ENCODE data around the gene SOX11.

The SOX11 gene

GRCh38 chr2:5699963-5700362 is 7.8 kb downstream of the SOX11 start:
- Histone ChIP-seq H3K4me1 (ENCODE audit: control insufficient read depth, insufficient read depth, low read length) (peaks cover 1% of the 10 kb centered on the region; the same call in 1 of the 2 replicates), H3K27ac (ENCODE audit: low read length) (no peak overlapping the region), H3K9me3 (ENCODE audit: control insufficient read depth, insufficient read depth, low read length) (no peaks in the 10 kb centered on the region), H3K4me3 (ENCODE audit: low read length) (no peak overlapping the region), H3K27me3 (ENCODE audit: control insufficient read depth, insufficient read depth, low read length) (no peaks in the 10 kb centered on the region), H3K36me3 (ENCODE audit: control insufficient read depth, insufficient read depth, low read length) (no peaks in the 10 kb centered on the region)
- no CpG with 5 or more reads among the region's 4 CpGs for WGBS (ENCODE audit: insufficient coverage, insufficient read length)
- DNase-seq (ENCODE audit: low read depth, low spot score), result no peak

GRCh38 chr2:5700551-5700950 is 8.4 kb downstream of the SOX11 start:
- Histone ChIP-seq H3K4me3 (ENCODE audit: low read length) (no peak overlapping the region), H3K36me3 (ENCODE audit: control insufficient read depth, insufficient read depth, low read length) (no peaks in the 10 kb centered on the region), H3K9me3 (ENCODE audit: control insufficient read depth, insufficient read depth, low read length) (no peaks in the 10 kb centered on the region), H3K4me1 (ENCODE audit: control insufficient read depth, insufficient read depth, low read length) (peaks cover 1% of the 10 kb centered on the region; the same call in 1 of the 2 replicates), H3K27me3 (ENCODE audit: control insufficient read depth, insufficient read depth, low read length) (no peaks in the 10 kb centered on the region), H3K27ac (ENCODE audit: low read length) (no peak overlapping the region)
- no CpG with 5 or more reads among the region's 5 CpGs for WGBS (ENCODE audit: insufficient coverage, insufficient read length)
- no peak for DNase-seq (ENCODE audit: low read depth, low spot score)

- H3K9me3 ChIP-seq (ENCODE audit: control insufficient read depth, insufficient read depth, low read length), result no peaks in the 10 kb centered on the region
- WGBS (ENCODE audit: insufficient coverage, insufficient read length), result no CpG with 5 or more reads among the region's 3 CpGs
- peaks cover 1% of the 10 kb centered on the region; the same call in 1 of the 2 replicates for H3K4me1 ChIP-seq (ENCODE audit: control insufficient read depth, insufficient read depth, low read length)
- DNase-seq (ENCODE audit: low read depth, low spot score), result no peak
- H3K27me3 ChIP-seq (ENCODE audit: control insufficient read depth, insufficient read depth, low read length), result no peaks in the 10 kb centered on the region
- no peaks in the 10 kb centered on the region for H3K36me3 ChIP-seq (ENCODE audit: control insufficient read depth, insufficient read depth, low read length)
- no peak overlapping the region for H3K27ac ChIP-seq (ENCODE audit: low read length)
- H3K4me3 ChIP-seq (ENCODE audit: low read length), result no peak overlapping the region
Measured at GRCh38 chr2:5701266-5701665, 9.1 kb downstream of the SOX11 start.

- Histone ChIP-seq H3K27me3 (ENCODE audit: control insufficient read depth, insufficient read depth, low read length) (no peaks in the 10 kb centered on the region), H3K9me3 (ENCODE audit: control insufficient read depth, insufficient read depth, low read length) (no peaks in the 10 kb centered on the region), H3K36me3 (ENCODE audit: control insufficient read depth, insufficient read depth, low read length) (no peaks in the 10 kb centered on the region), H3K4me3 (ENCODE audit: low read length) (no peak overlapping the region), H3K4me1 (ENCODE audit: control insufficient read depth, insufficient read depth, low read length) (peaks cover 1% of the 10 kb centered on the region; the same call in 1 of the 2 replicates), H3K27ac (ENCODE audit: low read length) (no peak overlapping the region)
- no peak for DNase-seq (ENCODE audit: low read depth, low spot score)
- no CpG with 5 or more reads among the region's 2 CpGs for WGBS (ENCODE audit: insufficient coverage, insufficient read length)
Measured at GRCh38 chr2:5703166-5703565, 11.0 kb downstream of the SOX11 start.

GRCh38 chr2:5705490-5705889 is 13.3 kb downstream of the SOX11 start:
- H3K4me3 ChIP-seq (ENCODE audit: low read length), result no peak overlapping the region
- no peaks in the 10 kb centered on the region for H3K9me3 ChIP-seq (ENCODE audit: control insufficient read depth, insufficient read depth, low read length)
- H3K4me1 ChIP-seq (ENCODE audit: control insufficient read depth, insufficient read depth, low read length), result peaks cover 1% of the 10 kb centered on the region; the same call in 1 of the 2 replicates
- no peak for DNase-seq (ENCODE audit: low read depth, low spot score)
- H3K27ac ChIP-seq (ENCODE audit: low read length), result no peak overlapping the region
- no peaks in the 10 kb centered on the region for H3K27me3 ChIP-seq (ENCODE audit: control insufficient read depth, insufficient read depth, low read length)
- H3K36me3 ChIP-seq (ENCODE audit: control insufficient read depth, insufficient read depth, low read length), result no peaks in the 10 kb centered on the region
- no CpG with 5 or more reads among the region's 4 CpGs for WGBS (ENCODE audit: insufficient coverage, insufficient read length)

- Histone ChIP-seq H3K4me3 (ENCODE audit: low read length) (no peak overlapping the region), H3K27me3 (ENCODE audit: control insufficient read depth, insufficient read depth, low read length) (no peaks in the 10 kb centered on the region), H3K27ac (ENCODE audit: low read length) (no peak overlapping the region), H3K4me1 (ENCODE audit: control insufficient read depth, insufficient read depth, low read length) (no peaks in the 10 kb centered on the region), H3K9me3 (ENCODE audit: control insufficient read depth, insufficient read depth, low read length) (no peaks in the 10 kb centered on the region), H3K36me3 (ENCODE audit: control insufficient read depth, insufficient read depth, low read length) (no peaks in the 10 kb centered on the region)
- DNase-seq (ENCODE audit: low read depth, low spot score), result no peak
- WGBS (ENCODE audit: insufficient coverage, insufficient read length), result no CpG with 5 or more reads among the region's 56 CpGs
Measured at GRCh38 chr2:5706717-5707455, 14.7 kb downstream of the SOX11 start.

- Histone ChIP-seq H3K27me3 (ENCODE audit: control insufficient read depth, insufficient read depth, low read length) (no peaks in the 10 kb centered on the region), H3K27ac (ENCODE audit: low read length) (no peak overlapping the region), H3K4me3 (ENCODE audit: low read length) (no peak overlapping the region), H3K36me3 (ENCODE audit: control insufficient read depth, insufficient read depth, low read length) (no peaks in the 10 kb centered on the region), H3K4me1 (ENCODE audit: control insufficient read depth, insufficient read depth, low read length) (no peaks in the 10 kb centered on the region), H3K9me3 (ENCODE audit: control insufficient read depth, insufficient read depth, low read length) (no peaks in the 10 kb centered on the region)
- no peak for DNase-seq (ENCODE audit: low read depth, low spot score)
- WGBS (ENCODE audit: insufficient coverage, insufficient read length), result no CpG with 5 or more reads among the region's 6 CpGs
Measured at GRCh38 chr2:5710615-5711014, 18.4 kb downstream of the SOX11 start.

- peaks cover 2% of the 10 kb centered on the region; the same call in 1 of the 2 replicates for H3K4me1 ChIP-seq (ENCODE audit: control insufficient read depth, insufficient read depth, low read length)
- no peak for DNase-seq (ENCODE audit: low read depth, low spot score)
- H3K4me3 ChIP-seq (ENCODE audit: low read length), result no peak overlapping the region
- no peak overlapping the region for H3K27ac ChIP-seq (ENCODE audit: low read length)
- WGBS (ENCODE audit: insufficient coverage, insufficient read length), result no CpG with 5 or more reads among the region's 2 CpGs
- H3K36me3 ChIP-seq (ENCODE audit: control insufficient read depth, insufficient read depth, low read length), result no peaks in the 10 kb centered on the region
- H3K27me3 ChIP-seq (ENCODE audit: control insufficient read depth, insufficient read depth, low read length), result no peaks in the 10 kb centered on the region
- H3K9me3 ChIP-seq (ENCODE audit: control insufficient read depth, insufficient read depth, low read length), result no peaks in the 10 kb centered on the region
Measured at GRCh38 chr2:5713101-5713500, 20.9 kb downstream of the SOX11 start.

- no peak for DNase-seq (ENCODE audit: low read depth, low spot score)
- H3K27ac ChIP-seq (ENCODE audit: low read length), result no peak overlapping the region
- H3K4me1 ChIP-seq (ENCODE audit: control insufficient read depth, insufficient read depth, low read length), result peaks cover 2% of the 10 kb centered on the region; the same call in 1 of the 2 replicates
- H3K4me3 ChIP-seq (ENCODE audit: low read length), result no peak overlapping the region
- no peaks in the 10 kb centered on the region for H3K36me3 ChIP-seq (ENCODE audit: control insufficient read depth, insufficient read depth, low read length)
- H3K27me3 ChIP-seq (ENCODE audit: control insufficient read depth, insufficient read depth, low read length), result no peaks in the 10 kb centered on the region
- WGBS (ENCODE audit: insufficient coverage, insufficient read length), result no CpG with 5 or more reads among the region's 4 CpGs
- no peaks in the 10 kb centered on the region for H3K9me3 ChIP-seq (ENCODE audit: control insufficient read depth, insufficient read depth, low read length)
Measured at GRCh38 chr2:5719629-5720334, 27.6 kb downstream of the SOX11 start.

- WGBS (ENCODE audit: insufficient coverage, insufficient read length), result no CpG with 5 or more reads among the region's 7 CpGs
- DNase-seq (ENCODE audit: low read depth, low spot score), result no peak
- no peak overlapping the region for H3K27ac ChIP-seq (ENCODE audit: low read length)
- H3K4me1 ChIP-seq (ENCODE audit: control insufficient read depth, insufficient read depth, low read length), result peaks cover 2% of the 10 kb centered on the region; the same call in 1 of the 2 replicates
- no peak overlapping the region for H3K4me3 ChIP-seq (ENCODE audit: low read length)
- H3K9me3 ChIP-seq (ENCODE audit: control insufficient read depth, insufficient read depth, low read length), result no peaks in the 10 kb centered on the region
- no peaks in the 10 kb centered on the region for H3K36me3 ChIP-seq (ENCODE audit: control insufficient read depth, insufficient read depth, low read length)
- no peaks in the 10 kb centered on the region for H3K27me3 ChIP-seq (ENCODE audit: control insufficient read depth, insufficient read depth, low read length)
Measured at GRCh38 chr2:5720426-5720825, 28.2 kb downstream of the SOX11 start.

Measured in iPS DF 6.9 (cell line).